Measurements from ENCODE around the gene FBXL13.

DNA sequence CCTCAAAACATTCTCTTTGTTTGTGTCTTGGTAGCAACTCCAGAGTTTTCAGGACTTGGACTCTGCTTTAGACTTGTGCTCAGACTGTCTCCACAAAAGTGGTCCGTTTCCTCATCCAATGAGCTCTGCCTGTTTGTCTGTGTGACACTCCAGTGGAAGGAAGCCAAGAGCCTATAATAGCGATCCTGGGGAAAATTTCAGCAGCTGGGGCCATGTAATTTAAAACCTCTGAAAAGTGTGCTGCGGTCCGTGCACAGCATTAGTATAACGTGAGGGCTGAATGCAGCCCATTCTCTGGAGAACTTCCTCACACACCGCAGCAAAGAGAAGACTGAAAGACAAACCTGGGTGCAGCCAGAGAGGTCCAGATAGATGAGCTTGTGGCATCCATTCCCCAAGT, 161.9 kb downstream of the FBXL13 start, which contains the start of gene LRRC17:
- TF ChIP-seq, protein P1, sequence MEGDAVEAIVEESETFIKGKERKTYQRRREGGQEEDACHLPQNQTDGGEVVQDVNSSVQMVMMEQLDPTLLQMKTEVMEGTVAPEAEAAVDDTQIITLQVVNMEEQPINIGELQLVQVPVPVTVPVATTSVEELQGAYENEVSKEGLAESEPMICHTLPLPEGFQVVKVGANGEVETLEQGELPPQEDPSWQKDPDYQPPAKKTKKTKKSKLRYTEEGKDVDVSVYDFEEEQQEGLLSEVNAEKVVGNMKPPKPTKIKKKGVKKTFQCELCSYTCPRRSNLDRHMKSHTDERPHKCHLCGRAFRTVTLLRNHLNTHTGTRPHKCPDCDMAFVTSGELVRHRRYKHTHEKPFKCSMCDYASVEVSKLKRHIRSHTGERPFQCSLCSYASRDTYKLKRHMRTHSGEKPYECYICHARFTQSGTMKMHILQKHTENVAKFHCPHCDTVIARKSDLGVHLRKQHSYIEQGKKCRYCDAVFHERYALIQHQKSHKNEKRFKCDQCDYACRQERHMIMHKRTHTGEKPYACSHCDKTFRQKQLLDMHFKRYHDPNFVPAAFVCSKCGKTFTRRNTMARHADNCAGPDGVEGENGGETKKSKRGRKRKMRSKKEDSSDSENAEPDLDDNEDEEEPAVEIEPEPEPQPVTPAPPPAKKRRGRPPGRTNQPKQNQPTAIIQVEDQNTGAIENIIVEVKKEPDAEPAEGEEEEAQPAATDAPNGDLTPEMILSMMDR (IDR thresholded peaks at IDR 0.05) = no peak
- no peak for TF ChIP-seq EP300 (IDR thresholded peaks at IDR 0.05)
